Muscle layer of colon (tissue), 2 donors: ENCODE data around the gene PPP1CC.

Experiments used
- H3K27ac ChIP-seq: one replicate; pipeline ENCODE4 v1.7.0; 2013; ENCODE audit warnings: low read depth, mild to moderate bottlenecking, low read length, moderate library complexity
- H3K27me3 ChIP-seq, 2 donors: one replicate each; pipeline ENCODE4 v1.7.0; 2013; ENCODE audit warnings: low read length in 2 of 2, mild to moderate bottlenecking in 2 of 2; ENCODE audit not compliant: insufficient read depth in 2 of 2, control insufficient read depth in 1 of 2
- H3K36me3 ChIP-seq: one replicate; pipeline ENCODE4 v1.7.0; 2013; ENCODE audit warnings: mild to moderate bottlenecking, low read length; ENCODE audit not compliant: insufficient read depth
- H3K4me1 ChIP-seq: one replicate; pipeline ENCODE4 v1.7.0; 2013; ENCODE audit warnings: mild to moderate bottlenecking, low read length; ENCODE audit not compliant: insufficient read depth
- H3K4me3 ChIP-seq, 2 donors: one replicate each; pipeline ENCODE4 v1.7.0; 2013; ENCODE audit warnings: low read length in 2 of 2, low read depth in 1 of 2, mild to moderate bottlenecking in 1 of 2, moderate library complexity in 1 of 2
- H3K9ac ChIP-seq: one replicate; pipeline ENCODE4 v1.7.0; 2013; ENCODE audit warnings: low read length
- H3K9me3 ChIP-seq: one replicate; pipeline ENCODE4 v1.7.0; 2013; ENCODE audit warnings: mild to moderate bottlenecking, low read length
- donor health status: abdominal sarcoma.
- donor health status: Adenocarcinoma of cecum.

The PPP1CC gene

DNA sequence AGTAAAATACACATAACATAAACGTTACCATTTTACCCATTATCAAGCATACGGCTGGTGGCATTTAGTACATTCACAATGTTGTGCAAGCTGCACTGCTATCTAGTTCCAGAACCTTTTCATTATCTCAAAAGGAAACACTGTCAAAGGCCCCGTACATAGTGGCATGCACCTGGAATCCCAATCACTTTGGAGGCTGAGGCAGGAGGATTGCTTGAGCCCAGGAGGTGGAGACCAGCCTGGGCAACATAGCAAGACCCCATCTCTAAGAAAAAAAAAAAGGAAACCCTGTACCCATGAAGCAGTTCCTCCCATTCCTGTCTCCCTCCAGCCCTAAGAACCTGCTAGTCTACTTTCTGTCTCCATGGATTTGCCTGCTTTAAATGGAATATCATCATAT lies 46.4 kb downstream of the PPP1CC start:
- H3K4me1 ChIP-seq, result no peaks in the 10 kb centered on the region
- H3K27me3 ChIP-seq, result no peaks in the 10 kb centered on the region
- no peak overlapping the region for H3K4me3 ChIP-seq
- no peak overlapping the region for H3K27ac ChIP-seq
- H3K9me3 ChIP-seq, result no peaks in the 10 kb centered on the region
- H3K9ac ChIP-seq, result no peak overlapping the region
- no peaks in the 10 kb centered on the region for H3K36me3 ChIP-seq

DNA sequence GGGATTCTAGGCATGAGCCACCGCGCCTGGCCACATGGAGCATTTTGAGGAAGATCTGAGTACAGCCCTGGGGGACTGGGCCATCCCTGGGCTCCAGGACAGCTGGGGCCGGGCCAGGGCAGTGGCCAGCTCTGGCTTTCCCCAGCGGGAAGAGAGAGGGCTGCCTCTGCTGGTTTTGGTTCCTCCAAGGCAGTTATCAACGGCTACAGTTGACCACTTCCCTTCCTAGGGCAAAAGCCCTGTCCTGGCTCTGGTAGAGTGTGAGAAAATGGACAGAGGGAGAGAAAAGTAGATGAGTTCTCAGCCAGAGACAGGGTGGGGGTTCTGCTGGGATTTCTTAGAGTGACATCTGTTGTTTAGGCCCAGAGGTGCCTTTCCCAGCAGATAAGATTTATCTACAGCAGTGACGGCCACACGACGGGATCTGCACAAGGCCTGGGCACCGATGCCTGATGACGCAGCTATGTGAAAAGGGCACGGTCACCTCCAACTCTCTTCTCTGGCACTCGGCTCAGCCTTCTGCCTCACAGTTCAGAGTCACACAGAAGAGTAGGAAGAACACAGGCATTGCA lies 48.3 kb downstream of the PPP1CC start:
- Histone ChIP-seq H3K36me3 (no peaks in the 10 kb centered on the region), H3K4me3 (no peak overlapping the region), H3K27ac (no peak overlapping the region), H3K9me3 (no peaks in the 10 kb centered on the region), H3K4me1 (no peaks in the 10 kb centered on the region), H3K27me3 (no peaks in the 10 kb centered on the region), H3K9ac (no peak overlapping the region)

DNA sequence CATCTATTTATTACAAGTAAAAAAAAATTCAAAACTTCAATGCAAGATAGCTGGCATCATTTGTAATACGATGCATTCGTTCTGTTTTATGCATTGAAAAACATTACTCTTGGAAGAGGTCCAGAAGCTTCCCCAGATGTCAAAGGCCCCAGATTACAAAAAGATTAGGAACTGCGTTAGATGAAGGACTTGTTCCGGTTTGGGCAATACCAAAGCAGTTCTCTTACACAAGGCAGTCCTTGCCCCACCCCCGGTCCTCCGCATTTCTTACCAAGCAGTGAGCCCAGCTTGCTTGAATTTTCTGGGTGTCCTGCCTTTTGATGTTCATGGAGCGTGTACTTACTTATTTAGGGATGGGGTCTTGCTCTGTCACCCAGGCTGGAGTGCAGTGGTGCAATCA lies 49.0 kb downstream of the PPP1CC start:
- Histone ChIP-seq H3K27me3 (no peaks in the 10 kb centered on the region), H3K4me3 (no peak overlapping the region), H3K9me3 (no peaks in the 10 kb centered on the region), H3K27ac (no peak overlapping the region), H3K36me3 (no peaks in the 10 kb centered on the region), H3K4me1 (no peaks in the 10 kb centered on the region), H3K9ac (no peak overlapping the region)

DNA sequence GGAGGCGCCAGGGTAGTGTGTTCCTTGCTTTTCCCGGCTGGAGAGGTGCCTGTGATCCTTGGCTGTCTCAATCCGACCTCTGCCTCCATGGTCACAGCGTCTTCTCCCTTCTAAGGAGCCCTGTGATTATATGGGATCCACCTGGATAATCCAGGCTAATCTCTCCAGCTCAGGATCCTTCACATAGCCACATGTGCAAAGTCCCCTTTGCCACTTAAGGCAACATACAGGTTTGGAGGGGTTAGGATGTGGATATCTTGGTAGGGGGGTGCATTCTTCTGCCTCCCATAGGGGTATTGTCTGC lies 52.6 kb downstream of the PPP1CC start:
- Histone ChIP-seq H3K9ac (no peak overlapping the region), H3K4me3 (no peak overlapping the region), H3K36me3 (no peaks in the 10 kb centered on the region), H3K9me3 (no peaks in the 10 kb centered on the region), H3K27me3 (no peaks in the 10 kb centered on the region), H3K4me1 (peaks cover 7% of the 10 kb centered on the region), H3K27ac (no peak overlapping the region)

DNA sequence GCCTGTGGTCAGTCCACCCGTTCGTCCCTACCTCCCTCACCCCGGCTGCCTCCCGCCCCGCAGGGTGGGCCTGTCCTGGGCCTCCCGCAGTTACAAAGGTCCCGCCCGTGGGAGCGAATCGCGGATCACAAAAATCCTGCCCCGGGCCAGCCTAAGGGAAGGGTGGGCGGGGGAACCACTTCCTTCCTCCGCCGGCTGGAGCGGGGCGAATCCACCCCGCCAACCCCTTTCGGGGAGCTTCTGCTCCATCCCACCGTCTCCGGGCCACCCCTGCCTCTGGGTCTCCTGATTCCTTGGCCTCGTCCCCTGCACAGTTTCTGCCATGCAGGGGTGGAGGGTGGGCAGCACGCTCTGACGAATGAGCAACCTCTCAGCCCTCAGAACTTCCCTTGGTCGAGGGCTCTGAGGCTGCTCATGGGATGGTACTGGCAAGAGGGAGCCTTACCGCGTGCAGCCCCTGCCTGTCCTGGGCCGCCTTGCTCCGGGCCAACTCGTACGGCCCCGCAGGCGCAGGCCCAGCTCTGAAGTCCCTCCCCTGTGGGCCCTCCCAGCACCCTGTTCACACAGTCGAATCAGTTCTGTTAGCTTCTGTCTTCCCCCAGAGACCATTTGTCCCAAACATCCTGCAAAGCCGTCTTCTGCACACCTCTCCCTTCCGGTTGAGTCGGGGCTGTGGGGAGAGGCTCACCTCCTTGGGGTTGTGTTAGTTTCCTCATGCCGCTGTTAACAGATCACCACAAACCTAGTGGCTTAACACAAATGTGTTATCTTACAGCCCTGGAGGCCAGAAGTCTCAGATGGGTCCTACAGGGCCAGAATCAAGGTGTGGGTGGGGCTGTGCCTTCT lies 53.2 kb downstream of the PPP1CC start:
- peaks cover 7% of the 10 kb centered on the region for H3K4me1 ChIP-seq
- H3K9ac ChIP-seq, result no peak overlapping the region
- H3K27me3 ChIP-seq, result no peaks in the 10 kb centered on the region
- no peaks in the 10 kb centered on the region for H3K9me3 ChIP-seq
- peak overlapping the region; percentile 31 to 70 for H3K4me3 ChIP-seq
- H3K27ac ChIP-seq, result no peak overlapping the region
- no peaks in the 10 kb centered on the region for H3K36me3 ChIP-seq

DNA sequence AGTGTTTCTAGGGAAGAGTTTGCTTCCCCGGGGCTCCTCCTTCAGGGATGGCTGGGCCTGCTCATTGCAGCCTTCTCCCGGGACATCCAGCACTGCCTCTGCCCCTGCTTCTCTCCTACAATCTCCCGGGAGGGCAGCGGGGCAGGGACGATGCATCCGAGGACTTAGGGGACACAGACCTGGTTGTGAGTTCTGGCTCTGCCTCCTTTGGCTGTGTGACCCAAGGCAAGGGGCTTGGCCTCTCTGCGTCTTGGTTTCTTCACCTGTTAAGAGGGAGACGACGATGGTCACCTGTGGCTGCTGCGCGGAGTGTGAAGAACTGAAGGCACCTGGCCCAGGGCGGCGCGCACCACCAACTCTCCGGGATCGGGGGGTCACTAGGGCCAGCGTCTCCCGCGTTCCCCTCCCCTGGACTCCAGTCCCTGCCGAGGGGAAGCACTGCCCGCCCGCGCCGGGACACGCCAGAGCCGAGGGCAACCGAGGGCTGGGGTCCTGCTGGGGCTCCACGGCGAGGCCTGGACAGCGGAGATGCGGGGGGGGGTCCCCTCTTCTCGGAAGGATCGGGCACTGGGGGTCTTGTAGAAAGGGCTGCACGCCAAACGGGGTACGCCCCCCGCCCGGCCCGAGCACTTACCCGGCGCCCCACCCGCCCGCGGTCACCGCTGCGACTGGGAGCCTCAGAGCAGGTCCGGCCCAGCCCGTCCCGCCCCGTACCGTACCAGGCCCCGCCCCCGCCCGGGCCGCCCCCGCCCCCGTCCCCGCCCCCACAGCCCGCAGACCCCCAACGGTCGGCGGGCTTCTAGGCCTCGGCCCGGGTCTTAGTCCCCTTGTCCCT lies 54.0 kb downstream of the PPP1CC start, which contains the start of gene HVCN1:
Gene HVCN1, minus strand, starts transcription at position 670 of the 835 bp plus-strand sequence. CDS start 5,870 bp downstream, outside the sequence.
- no peaks in the 10 kb centered on the region for H3K9me3 ChIP-seq
- peak within 1 kb of the TSS; percentile 30 for H3K9ac ChIP-seq
- no peak within 1 kb of the TSS for H3K27ac ChIP-seq
- H3K4me3 ChIP-seq, result peak within 1 kb of the TSS; percentile 70 to 77
- no peaks in the 10 kb centered on the region for H3K27me3 ChIP-seq
- H3K4me1 ChIP-seq, result peaks cover 7% of the 10 kb centered on the region
- H3K36me3 ChIP-seq, result no peaks in the 10 kb centered on the region

DNA sequence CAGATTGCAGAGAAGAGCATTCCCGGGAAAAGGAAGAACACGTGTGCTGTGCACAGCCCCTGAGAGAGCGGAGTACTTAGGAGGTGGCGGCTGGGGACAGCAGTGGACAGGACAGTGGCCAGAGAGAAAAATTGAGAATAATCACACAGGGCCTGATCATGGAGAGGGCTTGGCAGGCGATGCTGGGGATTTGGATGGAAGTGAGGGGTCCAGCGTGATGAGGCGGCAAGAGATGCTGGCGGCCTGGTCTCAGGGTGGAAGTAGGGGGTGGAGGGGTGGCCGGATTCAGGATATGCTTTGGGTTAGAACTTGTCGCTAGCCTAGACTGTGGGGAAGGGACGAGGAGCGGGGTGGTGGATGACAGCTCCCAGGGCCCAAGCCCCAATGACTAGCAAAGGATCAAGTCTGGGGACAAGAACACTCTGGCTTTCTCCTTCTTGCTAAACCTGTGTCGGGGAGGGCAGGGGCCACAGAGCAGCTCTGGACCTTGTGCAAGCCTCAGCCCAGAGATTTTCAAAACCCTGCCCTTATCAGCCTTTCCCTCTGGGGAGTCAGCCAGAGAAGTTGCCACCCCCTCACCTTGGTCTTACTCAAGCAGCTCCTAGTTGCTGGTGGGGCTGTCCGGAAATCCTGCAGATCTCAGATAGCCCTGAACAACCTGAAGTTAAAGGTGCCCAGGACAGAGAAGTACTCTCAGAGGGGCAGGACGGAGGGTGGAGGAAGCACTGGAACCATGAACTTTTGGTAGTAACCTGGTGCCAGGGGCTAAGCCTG lies 55.1 kb downstream of the PPP1CC start:
- H3K4me3 ChIP-seq, result peak overlapping the region in 1 of 2 donors; percentile 62
- H3K4me1 ChIP-seq, result peaks cover 7% of the 10 kb centered on the region
- H3K27ac ChIP-seq, result no peak overlapping the region
- H3K9ac ChIP-seq, result no peak overlapping the region
- H3K36me3 ChIP-seq, result no peaks in the 10 kb centered on the region
- H3K9me3 ChIP-seq, result no peaks in the 10 kb centered on the region
- H3K27me3 ChIP-seq, result no peaks in the 10 kb centered on the region

DNA sequence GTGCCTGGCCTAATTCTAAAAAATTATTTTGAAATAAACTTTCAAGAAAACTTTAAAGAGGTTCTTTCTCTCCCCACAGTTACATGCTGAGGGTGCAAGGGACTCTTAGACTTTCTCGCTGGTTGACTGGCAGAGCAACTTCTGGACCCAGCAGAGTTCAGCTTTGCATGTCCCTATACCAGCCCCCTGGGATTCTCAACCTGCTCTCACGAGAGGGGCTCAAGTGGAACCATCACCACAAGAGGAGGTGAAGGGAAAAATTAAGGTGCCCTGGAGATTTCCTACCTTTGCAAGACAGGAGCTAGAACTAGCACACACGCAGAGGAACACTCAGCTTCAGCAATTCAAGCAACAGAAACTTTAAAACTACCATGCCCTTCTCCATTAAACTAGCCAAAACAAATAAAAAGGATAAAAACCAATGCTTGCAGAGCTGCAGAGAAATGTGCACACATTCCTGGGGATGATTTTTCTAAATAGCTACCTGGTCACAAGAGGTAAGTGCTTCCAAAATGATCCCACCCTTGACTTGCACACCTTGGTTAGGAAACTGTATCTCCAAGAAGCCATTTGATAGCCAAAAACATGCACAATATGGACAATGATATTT lies 56.3 kb downstream of the PPP1CC start:
- H3K4me1 ChIP-seq, result peaks cover 7% of the 10 kb centered on the region
- no peak overlapping the region for H3K9ac ChIP-seq
- no peaks in the 10 kb centered on the region for H3K27me3 ChIP-seq
- H3K9me3 ChIP-seq, result no peaks in the 10 kb centered on the region
- no peaks in the 10 kb centered on the region for H3K36me3 ChIP-seq
- H3K4me3 ChIP-seq, result no peak overlapping the region
- H3K27ac ChIP-seq, result no peak overlapping the region

DNA sequence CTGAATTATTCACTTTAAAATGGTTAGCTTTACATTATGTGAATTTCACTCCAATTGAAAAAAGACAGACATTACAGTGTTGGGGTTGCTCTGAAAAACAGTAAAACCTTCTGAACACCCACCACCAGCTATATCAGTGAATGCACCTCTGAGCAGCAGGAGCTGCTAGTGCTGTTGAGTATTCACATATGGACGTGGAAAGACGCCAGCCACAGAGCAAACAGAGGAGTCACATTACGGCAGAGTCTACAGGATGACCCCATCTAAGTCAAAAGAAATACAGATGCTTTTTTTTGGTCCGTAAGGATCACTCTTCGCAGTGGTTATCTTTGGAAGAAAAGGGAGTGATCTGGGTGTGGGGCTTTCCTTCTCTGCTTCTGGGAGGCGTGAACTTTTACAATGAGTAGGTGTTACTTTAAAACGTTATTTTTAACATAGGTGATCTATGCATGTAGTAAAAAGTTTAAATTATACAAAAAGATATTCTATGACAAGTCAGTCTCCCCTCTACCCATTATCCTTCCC lies 58.3 kb downstream of the PPP1CC start:
- peaks cover 7% of the 10 kb centered on the region for H3K4me1 ChIP-seq

DNA sequence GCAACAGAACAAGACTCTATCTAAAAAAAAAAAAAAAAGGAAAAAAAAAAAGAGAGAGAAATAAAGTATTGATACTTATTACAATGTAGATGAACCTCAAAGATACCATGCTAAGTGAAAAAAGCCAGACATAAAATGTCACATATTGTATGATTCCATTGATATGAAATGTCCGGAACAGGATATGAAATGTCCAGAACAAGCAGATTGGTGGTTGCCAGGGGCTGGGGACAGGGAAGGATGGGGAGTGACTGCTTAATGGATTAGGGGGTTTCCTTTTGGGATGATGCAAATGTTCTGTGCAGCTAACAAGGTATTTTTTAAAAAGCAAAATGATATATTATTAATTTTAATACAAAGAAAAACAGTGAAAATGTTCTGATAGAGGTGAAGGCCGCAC lies 58.8 kb downstream of the PPP1CC start:
- no peak overlapping the region for H3K4me3 ChIP-seq
- no peaks in the 10 kb centered on the region for H3K36me3 ChIP-seq
- H3K27ac ChIP-seq, result no peak overlapping the region
- peaks cover 7% of the 10 kb centered on the region for H3K4me1 ChIP-seq
- no peaks in the 10 kb centered on the region for H3K9me3 ChIP-seq
- no peak overlapping the region for H3K9ac ChIP-seq
- no peaks in the 10 kb centered on the region for H3K27me3 ChIP-seq

More for the DNA sequence above, 58.3 kb downstream of the PPP1CC start:
- H3K27ac ChIP-seq, result no peak overlapping the region
- H3K36me3 ChIP-seq, result no peaks in the 10 kb centered on the region
- H3K9me3 ChIP-seq, result no peaks in the 10 kb centered on the region
- H3K27me3 ChIP-seq, result no peaks in the 10 kb centered on the region
- H3K4me3 ChIP-seq, result no peak overlapping the region
- no peak overlapping the region for H3K9ac ChIP-seq
